Transverse colon (tissue), 4 donors: ENCODE measurements around the gene TAOK2. TPM values are rescaled to one million over a fixed set of nuclear protein-coding genes. Genes with fewer than 3 reads are reported as not detected.

Experiments used
- DNase-seq: peaks from one replicate; pipeline ENCODE4 v3.0.0-alpha.2; 2019
- H3K27ac ChIP-seq, 4 donors: fragments of 200-600 bp; sonication (generic); 2 replicates each; pipeline ENCODE4 v1.5.1; 2016 to 2018; ENCODE audit warnings: inconsistent platforms in 4 of 4
- H3K27me3 ChIP-seq: fragments of 200-600 bp; sonication (generic); 2 replicates; pipeline ENCODE4 v1.5.1; 2017; ENCODE audit warnings: inconsistent platforms
- H3K36me3 ChIP-seq, 4 donors: fragments of 200-600 bp; sonication (generic); 2 replicates each; pipeline ENCODE4 v1.5.1; 2017 to 2019; ENCODE audit warnings: inconsistent platforms in 4 of 4
- H3K4me1 ChIP-seq, 4 donors: fragments of 200-600 bp; sonication (generic); 2 replicates each; pipeline ENCODE4 v1.5.1; 2017 to 2020; ENCODE audit warnings: inconsistent platforms in 4 of 4
- H3K4me3 ChIP-seq, 4 donors: fragments of 200-600 bp; sonication (generic); 1 replicate in 1 of 4; 2 replicates in 3 of 4; pipeline versions ENCODE4 v1.5.1 to v1.6.1; 2017 to 2019; ENCODE audit warnings: inconsistent platforms in 4 of 4
- H3K9me3 ChIP-seq, 2 donors: fragments of 200-600 bp; sonication (generic); 2 replicates each; pipeline ENCODE4 v1.5.1; 2017 to 2019; ENCODE audit warnings: inconsistent platforms in 2 of 2
- EP300 ChIP-seq: sonication (generic); formaldehyde crosslinking; IDR thresholded peaks from one replicate; pipeline ENCODE4 v1.6.1; 2017; ENCODE audit warnings: antibody characterized with exemption, low read depth
- POLR2A ChIP-seq: fragments of 450-650 bp; IDR thresholded peaks from one replicate; pipeline ENCODE4 v1.6.1; 2016; ENCODE audit warnings: antibody characterized with exemption, mild to moderate bottlenecking, moderate library complexity
- POLR2AphosphoS5 ChIP-seq, 3 donors: sonication (generic); formaldehyde crosslinking; IDR thresholded peaks; one replicate each; pipeline ENCODE4 v1.6.1; 2016; ENCODE audit warnings: antibody characterized with exemption in 3 of 3
- WGBS, 2 donors: methylation state at CpG; one replicate each; pipeline ENCODE4 v1.1.5; 2018; ENCODE audit warnings: low coverage in 1 of 2; 5-methylcytosine and 5-hydroxymethylcytosine counted together
- in situ Hi-C, 4 donors: fragments of 200-750 bp; cut with MboI; loops; one replicate each; pipeline versions ENCODE4 v1.15.0 to v1.15.1; 2017; ENCODE audit warnings: low sequenced_read_pairs in 3 of 4, low pct_ligation_motif_present in 1 of 4, low pct_unique_long_range_greater_than_20kb in 1 of 4
- intact Hi-C: fragments of 100-400 bp; cut with DNase I; formaldehyde crosslinking; loops from one replicate; pipeline ENCODE4 v1.15.1; 2023; ENCODE audit warnings: low total_unique reads
- total RNA-seq, 4 donors: library from RNA; depleted of rRNA; stranded (reverse); fragments of >200 nt; gene quantifications; one replicate each; pipeline ENCODE4 v1.1.0, GENCODE V29; 2016
- TF ChIP-seq, protein P1 (sequence below), 5 experiments: fragments of 200-600 bp in 3 of 5; fragments of 450-650 bp in 2 of 5; sonication (generic) in 3 of 5; IDR thresholded peaks; 1 replicate in 2 of 5; 2 replicates in 3 of 5; pipeline ENCODE4 v1.5.1; 2016 to 2017; ENCODE audit warnings: antibody characterized with exemption in 5 of 5, inconsistent platforms in 3 of 5, mild to moderate bottlenecking in 2 of 5, moderate library complexity in 1 of 5

Gene TAOK2
- total RNA-seq, 4 donors from 2014 or later = 54.6 to 103 (median 68.1) TPM

DNA sequence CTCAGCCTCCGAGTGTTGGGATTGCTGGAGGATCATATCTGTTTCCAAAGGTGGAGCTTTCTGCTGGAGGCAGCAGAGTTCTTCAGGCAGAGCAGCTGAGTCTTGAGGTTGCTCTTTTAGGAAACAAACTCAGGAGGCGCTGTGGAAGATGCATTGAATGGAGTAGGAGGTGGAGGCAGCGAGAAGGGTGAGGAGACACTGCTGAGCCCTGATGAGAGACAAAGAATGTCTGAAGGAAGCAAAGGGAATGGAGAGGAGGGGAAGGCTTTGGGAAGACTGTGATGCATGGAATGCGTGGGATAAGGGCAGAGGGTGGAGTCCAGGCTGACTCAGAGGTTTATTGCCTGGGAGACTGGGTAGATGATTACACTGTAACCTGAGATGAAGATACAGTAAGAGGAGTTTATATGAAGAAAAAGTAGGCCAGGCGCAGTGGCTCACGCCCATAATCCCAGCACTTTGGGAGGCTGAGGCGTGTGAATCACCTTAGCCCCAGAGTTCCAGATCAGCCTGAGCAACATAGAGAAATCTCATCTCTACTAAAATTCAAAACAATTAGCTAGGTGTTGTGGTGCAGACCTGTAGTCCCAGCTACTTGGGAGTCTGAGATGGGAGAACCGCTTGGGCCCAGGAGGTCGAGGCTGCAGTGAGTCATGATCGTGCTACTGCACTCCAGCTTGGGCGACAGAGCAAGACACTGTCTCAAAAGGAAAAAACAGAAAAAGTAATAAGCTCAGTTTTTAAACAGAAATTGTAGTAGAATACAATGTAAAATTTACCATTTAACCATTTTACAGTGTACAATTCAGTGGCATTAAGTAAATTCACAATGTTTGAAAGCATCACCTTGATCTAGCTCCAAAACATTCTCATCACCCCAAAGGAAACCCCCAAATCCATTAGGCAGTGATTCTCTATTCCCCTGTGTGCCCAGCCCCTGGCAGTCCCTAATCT is 29.5 kb upstream of the TAOK2 start:
- peak; percentile 79 for DNase-seq
- Histone ChIP-seq H3K4me1 (peaks cover 0 to 19% (median 9%) of the 10 kb centered on the region in 4 donors), H3K4me3 (no peak overlapping the region), H3K9me3 (no peaks in the 10 kb centered on the region), H3K27me3 (no peaks in the 10 kb centered on the region), H3K27ac (peak overlapping the region; percentile 85 to 89 (median 88)), H3K36me3 (no peaks in the 10 kb centered on the region)
- WGBS, 2 donors = 25 to 28% methylated on average over 9 to 11 of the region's 11 CpGs
- intact Hi-C loops = no loop called here
- in situ Hi-C loops = no loop called here
- TF ChIP-seq POLR2A = peak; percentile 23
- TF ChIP-seq, protein P1, sequence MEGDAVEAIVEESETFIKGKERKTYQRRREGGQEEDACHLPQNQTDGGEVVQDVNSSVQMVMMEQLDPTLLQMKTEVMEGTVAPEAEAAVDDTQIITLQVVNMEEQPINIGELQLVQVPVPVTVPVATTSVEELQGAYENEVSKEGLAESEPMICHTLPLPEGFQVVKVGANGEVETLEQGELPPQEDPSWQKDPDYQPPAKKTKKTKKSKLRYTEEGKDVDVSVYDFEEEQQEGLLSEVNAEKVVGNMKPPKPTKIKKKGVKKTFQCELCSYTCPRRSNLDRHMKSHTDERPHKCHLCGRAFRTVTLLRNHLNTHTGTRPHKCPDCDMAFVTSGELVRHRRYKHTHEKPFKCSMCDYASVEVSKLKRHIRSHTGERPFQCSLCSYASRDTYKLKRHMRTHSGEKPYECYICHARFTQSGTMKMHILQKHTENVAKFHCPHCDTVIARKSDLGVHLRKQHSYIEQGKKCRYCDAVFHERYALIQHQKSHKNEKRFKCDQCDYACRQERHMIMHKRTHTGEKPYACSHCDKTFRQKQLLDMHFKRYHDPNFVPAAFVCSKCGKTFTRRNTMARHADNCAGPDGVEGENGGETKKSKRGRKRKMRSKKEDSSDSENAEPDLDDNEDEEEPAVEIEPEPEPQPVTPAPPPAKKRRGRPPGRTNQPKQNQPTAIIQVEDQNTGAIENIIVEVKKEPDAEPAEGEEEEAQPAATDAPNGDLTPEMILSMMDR (IDR thresholded peaks at IDR 0.05) = peak in 1 of 5 experiments; percentile 25
- TF ChIP-seq EP300 = no peak
- TF ChIP-seq POLR2AphosphoS5 (IDR thresholded peaks at IDR 0.05) = peak in 1 of 3 donors; percentile 50

DNA sequence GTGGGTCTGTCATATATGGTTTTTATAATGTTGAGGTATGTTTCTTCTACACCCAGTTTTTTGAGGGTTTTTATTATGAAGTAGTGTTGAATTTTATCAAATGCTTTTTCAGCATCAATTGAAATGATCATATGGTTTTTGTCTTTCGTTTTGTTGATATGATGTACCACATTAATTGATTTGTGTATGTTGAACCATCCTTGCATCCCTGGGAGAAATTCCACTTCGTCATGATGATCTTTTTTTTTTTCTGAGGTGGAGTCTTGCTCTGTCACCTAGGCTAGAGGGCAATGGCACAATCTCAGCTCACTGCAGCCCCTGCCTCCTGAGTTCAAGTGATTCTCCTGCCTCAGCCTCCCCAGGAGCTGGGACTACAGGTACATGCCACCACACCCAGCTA is 25.8 kb upstream of the TAOK2 start:
- H3K4me1 ChIP-seq = peaks cover 0 to 16% (median 7%) of the 10 kb centered on the region in 4 donors
- H3K4me3 ChIP-seq = no peak overlapping the region
- no peaks in the 10 kb centered on the region for H3K9me3 ChIP-seq
- no peak for DNase-seq
- H3K27me3 ChIP-seq = no peaks in the 10 kb centered on the region
- no peaks in the 10 kb centered on the region for H3K36me3 ChIP-seq
- WGBS, 2 donors = 71 to 82% methylated on average over 2 of the region's 2 CpGs
- TF ChIP-seq, protein P1 (IDR thresholded peaks at IDR 0.05) = no peak
- TF ChIP-seq EP300 (no peak), POLR2A (no peak), POLR2AphosphoS5 (IDR thresholded peaks at IDR 0.05) (no peak)
- H3K27ac ChIP-seq = no peak overlapping the region
- intact Hi-C loops (no loop called here), in situ Hi-C loops (no loop called here)

DNA sequence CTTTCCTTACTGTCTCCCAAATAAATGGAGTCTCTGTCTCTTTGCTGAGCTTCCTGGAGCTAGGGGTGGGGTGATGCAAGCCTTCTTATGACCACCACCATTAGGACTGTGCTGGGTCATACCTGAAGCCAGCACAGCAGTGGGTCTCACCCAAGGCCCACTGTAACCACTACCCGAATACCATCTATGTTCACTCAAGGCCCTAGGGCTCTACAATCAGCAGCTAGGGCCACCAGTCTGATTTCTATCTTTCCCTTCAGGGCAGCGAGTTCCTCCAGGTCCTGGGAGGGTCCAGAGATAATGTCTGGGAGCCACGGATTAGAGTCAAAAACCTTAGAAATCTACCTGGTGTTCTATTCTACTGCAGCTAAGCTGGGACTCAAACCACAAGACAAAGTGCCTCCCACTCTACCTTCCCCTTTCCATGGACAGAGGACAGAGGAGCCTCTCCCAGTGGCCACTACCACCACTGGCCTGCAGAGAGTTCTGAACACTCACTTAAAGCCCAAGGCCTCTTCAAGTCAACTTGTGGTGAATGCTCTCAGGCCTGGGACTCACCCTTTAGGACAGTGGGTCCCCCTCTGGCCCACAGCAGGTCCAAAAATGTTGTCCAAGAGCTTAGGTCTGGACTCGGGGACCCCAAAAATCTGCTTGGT is 22.7 kb upstream of the TAOK2 start:
- no peaks in the 10 kb centered on the region for H3K36me3 ChIP-seq
- no peak for DNase-seq
- H3K27ac ChIP-seq = no peak overlapping the region
- TF ChIP-seq POLR2AphosphoS5 (IDR thresholded peaks at IDR 0.05) = no peak
- TF ChIP-seq, protein P1 (IDR thresholded peaks at IDR 0.05) = no peak
- no peak overlapping the region for H3K4me3 ChIP-seq
- intact Hi-C loops (no loop called here), in situ Hi-C loops (no loop called here)
- no peaks in the 10 kb centered on the region for H3K9me3 ChIP-seq
- no peaks in the 10 kb centered on the region for H3K27me3 ChIP-seq
- no peaks in the 10 kb centered on the region for H3K4me1 ChIP-seq
- 92% methylated on average over 4 of the region's 4 CpGs; no CpG with 5 or more reads in 1 of the 2 donors for WGBS, 2 donors

DNA sequence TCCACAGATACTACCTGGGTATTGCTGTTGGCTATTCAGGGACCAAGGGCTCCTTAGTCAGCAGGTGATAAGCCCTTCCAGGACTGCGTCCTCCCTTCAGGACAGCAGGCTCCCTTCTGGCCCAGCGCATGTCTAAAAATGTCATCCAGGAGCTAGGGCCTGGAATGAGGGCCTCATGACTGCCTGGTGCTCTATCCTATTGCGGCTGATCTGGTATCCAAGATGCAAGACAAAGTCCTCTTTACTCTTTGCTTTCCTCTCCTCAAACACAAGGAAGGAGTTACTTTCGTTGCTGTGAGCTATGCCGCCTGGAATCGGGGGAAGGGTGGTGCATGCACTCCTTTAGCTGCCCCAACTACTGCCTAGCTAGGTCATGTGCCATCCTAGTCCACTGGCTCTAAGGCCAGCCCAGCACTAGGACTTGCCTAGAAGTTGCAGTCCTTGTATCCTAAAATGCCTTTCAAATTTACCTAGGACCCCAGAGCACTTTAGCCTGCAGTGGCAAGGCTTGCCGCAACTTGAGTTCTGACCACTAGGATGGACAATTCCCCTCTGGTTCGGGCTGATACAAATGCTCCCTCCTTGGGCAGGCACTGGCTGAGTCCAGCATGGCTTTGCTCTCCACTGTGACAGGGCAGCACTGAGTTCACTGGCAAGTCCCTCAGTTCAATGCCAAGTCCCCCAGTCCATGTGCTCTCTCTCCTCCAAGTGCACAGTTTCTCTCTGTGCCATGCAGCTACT is 21.9 kb upstream of the TAOK2 start:
- Histone ChIP-seq H3K27ac (no peak overlapping the region), H3K4me1 (no peaks in the 10 kb centered on the region), H3K27me3 (no peaks in the 10 kb centered on the region), H3K36me3 (no peaks in the 10 kb centered on the region), H3K9me3 (no peaks in the 10 kb centered on the region), H3K4me3 (no peak overlapping the region)
- no peak for DNase-seq
- intact Hi-C loops = no loop called here
- in situ Hi-C loops = no loop called here
- TF ChIP-seq POLR2AphosphoS5 (IDR thresholded peaks at IDR 0.05) = no peak
- TF ChIP-seq EP300 = no peak
- TF ChIP-seq, protein P1 (IDR thresholded peaks at IDR 0.05) = no peak
- no peak for TF ChIP-seq POLR2A
- WGBS, 2 donors = 81% methylated on average over 8 of the region's 8 CpGs; no CpG with 5 or more reads in 1 of the 2 donors
